Embryonic facial prominence (tissue), 1 donor: Measurements from ENCODE around the gene BCAS1.

Source experiments
- DNase-seq: peaks from one replicate; pipeline ENCODE4 v3.0.0-alpha.2; 2016; ENCODE audit errors: extremely low spot score

The BCAS1 gene

DNA sequence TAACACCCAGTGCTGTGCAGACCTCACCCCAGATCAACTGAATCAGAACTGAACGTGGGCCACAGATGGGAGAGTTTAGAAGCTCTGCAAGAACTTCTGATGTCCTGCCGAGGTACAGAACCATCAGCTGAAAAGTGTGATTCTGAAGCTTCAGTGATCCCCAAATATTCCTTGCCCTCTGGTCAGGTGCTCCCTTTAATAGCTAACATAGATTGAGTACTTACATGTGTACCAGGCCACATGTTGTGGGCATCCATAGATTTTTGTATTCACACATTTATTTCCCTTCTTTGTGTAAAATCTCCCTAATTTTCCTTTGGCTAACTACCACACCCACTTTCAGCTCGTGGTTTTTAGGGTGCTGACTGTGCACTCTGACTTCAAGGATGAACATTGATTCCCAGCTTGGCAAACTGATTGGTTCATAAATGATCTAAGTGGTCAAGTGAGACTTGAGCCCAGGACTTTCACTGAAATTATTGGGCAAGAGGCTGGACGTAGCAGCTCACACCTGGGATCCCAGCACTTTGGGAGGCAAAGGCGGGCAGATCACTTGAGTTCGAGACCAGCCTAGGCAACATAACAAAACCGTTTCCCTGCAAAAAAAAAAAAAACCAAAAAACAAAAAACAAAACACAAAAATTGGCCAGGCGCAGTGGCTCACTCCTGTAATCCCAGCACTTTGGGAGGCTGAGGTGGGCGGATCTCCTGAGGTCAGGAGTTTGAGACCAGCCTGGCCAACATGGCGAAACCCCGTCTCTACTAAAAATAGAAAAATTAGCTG, 162.2 kb downstream of the BCAS1 start:
- no peak for DNase-seq

DNA sequence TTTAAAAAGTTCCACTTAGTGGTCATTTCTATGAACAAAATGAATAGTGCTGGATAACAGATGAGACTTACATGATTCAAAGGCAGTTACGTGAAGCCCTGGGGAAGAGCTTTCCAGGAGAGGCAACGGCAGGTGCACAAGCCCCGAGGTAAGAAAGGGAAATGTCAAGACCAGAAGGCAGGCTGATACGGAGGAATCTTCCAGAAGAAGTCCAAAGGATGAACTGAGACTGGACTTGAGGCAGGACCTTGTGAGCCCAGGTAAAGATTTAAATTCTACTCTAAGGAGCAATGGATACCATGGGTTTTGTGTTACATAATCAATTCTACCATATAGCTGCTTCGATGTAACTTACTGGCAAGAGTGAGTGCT, 164.6 kb downstream of the BCAS1 start:
- DNase-seq = no peak

DNA sequence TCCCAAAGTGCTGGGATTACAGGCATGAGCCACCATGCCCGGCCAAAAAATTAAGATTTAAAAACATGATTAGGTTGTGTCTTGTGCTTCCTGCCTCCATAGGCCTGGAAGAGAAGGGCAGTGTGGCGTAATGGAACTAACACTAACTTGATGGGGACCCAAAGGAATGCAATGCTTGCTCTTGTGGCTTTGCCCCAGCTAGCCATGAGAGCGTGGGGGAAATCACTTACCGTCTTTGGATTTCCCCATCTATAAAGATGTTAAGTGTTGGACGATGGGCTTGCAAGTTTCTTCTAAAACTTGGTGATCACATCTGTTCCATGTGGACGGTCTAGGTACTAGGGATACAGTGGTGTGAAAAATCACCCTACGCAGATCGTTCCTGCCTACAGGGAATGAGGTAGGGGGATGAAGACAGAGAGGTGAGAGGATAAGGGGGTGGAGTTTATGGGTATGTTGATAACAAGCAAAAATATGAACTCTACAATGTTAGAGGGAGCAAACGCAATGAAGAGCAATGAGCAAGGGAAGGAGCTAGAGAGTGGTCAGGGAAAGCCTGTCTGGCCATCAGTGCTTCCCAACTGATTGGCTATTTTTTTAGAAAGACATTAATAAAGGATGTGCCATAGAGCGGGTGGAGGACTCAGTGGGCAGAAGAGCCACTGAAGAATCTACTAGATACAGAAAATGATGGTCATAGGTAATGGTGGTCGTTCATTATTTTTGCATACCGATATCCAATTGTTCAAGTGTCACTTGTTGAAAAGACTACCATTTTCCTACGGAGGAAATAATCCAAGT, 165.2 kb downstream of the BCAS1 start:
- no peak for DNase-seq

DNA sequence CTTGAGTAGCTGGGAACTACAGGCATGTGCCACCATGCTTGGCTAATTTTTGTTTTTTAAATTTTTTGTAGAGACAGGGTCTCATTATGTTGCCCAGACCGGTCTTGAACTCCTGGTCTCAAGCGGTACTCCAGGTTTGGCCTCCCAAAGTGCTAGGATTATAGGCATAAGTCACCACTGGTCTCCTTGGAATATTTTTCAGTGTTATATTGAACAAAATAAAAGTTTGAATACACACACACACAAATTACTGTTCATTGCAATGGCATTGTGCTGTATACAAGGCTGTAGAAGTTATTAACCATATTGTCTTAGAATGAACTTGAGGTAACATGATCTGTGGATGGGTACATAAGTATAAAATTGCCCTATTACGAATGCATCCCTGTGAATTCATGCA, 166.1 kb downstream of the BCAS1 start:
- no peak for DNase-seq

DNA sequence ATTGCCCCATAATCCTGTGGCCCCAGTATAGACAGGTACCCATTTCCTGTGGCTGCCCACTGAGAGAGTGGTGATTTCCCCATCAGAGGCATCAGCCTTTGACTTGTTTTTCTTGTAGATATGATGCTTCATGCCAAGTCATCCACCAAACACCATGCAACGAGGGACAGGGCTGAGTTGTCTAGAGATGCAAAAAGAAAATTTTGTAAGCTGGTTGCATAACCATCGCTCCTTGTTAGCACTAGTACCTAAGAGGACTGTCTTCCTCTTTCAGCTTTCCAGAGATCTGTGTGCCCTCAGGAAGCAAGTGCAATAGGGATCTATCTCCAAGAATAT, 166.8 kb downstream of the BCAS1 start:
- DNase-seq = no peak

DNA sequence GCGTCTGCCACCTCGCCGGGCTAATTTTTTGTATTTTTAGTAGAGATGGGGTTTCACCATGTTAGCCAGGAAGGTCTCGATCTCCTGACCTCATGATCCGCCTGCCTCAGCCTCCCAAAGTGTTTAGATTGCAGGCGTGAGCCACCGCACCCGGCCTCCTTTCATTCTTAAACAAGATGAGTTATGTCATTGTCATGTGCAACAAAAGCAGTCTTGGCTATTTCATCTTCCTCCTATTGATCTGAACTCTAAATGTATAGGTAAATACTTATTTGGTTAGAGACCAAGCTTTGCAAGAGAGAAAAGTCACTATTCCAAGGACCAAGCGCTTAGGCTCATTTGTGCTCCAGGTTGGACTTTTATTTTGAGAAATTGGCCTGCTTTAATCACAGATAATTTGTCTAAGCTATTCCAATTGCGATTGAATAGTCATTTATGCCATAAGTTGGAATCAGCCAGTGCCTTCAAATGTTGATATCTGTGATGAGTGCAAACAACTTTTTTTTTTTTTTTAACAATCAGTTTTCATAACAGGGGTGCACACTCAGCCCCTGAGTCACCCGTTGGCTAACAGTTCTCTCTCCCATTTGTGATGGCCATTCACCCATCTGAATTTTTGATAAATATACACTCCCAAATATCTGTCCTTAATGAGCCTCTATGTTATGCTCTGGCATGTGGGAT, 167.3 kb downstream of the BCAS1 start:
- DNase-seq = no peak

DNA sequence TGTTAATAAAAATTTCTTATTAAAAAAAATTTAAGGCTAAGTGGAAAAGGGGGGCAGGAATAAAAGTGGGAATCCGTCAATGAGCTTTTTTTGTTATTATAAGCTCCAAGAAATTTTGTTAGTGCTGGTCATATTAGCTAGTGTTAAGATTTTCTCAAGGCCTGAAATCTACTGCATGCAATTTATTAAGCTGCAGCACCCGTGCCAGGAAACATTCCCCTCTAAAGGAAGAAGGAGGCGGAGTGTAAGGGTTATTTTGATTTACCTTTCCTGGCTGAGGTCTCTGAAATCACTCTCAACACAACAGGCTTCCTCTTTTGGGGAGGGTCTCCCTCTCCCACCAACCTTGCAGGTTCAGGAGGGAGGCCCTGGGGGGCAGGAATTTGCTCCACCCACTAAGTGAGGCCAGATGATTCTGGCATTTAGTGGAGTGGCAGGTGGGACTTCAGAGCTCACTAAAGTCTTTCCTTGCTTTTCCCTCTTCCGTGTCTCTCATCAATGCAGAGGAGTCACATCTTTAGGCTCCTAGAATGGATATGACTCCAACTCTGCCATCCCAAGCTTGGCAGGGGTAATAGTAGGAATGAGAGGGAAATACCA, 168.8 kb downstream of the BCAS1 start:
- DNase-seq = no peak

DNA sequence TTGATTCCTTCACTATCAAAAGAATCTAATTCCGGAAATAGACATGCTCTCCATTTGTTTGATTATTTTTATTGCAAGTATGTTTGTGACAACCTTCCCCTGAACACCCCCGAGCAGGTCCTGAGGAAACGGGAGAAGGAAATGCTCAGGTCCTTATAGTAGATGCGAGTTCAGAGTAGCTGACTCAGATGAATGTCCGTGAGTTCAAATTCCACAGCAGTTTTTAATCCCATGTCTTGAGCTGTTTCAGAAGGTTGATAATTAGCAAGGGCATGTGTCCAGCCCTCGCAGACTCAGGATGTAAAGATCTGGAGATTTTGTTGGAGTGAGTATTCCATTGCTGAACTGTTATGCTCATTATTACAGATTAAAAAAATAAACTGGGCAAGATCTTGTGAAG, 169.3 kb downstream of the BCAS1 start:
- no peak for DNase-seq

DNA sequence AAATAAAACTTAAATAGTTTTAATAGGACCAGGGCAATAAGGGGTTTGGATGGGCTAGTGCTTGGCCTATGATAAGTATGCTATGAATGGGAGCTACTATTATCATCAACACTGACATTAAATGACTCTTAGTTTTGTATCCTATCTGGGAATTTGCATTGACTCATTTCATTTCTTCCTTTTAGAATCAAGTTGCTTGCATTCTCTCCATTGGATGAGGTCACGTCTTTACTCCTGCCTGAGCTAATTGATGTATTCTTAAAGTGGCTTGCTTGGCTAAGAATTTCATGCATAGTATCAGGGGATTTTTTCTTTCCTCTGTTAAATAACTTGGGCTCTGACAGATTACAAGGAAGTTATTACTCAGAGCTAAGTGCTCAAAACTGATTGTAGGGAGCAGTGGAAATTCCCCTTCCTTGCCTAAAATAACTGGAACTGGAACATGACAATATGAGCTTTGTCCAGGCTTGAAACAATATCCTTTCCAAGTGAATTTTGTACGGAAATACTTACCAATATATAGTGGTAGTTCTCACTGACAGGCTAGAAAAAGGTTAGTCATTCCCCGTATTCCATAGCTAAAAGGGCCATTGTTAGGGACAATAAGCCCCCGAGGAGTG, 169.9 kb downstream of the BCAS1 start:
- DNase-seq = no peak

DNA sequence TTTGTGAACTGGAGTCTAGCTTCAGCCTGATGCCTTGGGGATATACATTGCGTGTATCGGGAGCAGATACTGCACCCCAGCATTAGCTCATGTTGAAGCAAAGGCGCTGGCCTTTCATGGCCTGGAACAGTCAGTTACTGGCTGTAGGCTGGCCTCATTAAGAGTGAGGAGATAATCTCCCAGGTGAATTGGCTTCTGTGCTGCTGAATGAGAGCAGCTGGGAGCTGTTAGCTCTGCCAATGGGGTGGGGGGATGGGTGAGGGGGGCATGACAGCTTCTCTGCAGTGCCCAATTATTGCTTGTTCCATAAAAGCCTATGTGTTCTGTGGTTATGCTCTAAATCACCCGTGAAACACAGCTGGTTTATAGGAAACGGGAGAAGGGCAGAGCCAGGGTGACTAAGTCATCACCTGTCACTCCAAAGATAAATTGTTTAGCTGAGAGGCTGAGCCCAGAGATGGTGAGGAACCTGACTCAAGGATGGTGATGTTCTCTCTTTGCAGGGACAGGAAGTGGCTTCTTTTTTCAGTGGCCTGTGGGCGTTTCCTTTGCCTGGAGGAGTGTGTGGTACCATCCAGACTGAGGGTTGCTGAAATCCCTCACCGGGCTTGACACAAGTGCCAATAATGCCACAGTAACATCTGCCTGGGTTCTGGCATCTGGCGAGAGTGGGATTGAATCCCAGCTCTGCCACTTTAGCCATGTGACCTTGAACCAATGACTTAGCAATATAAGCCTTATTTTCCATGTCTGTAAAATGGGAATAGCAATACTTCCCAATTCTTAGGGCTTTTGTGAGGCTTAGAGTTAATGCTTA, 170.8 kb downstream of the BCAS1 start:
- DNase-seq = no peak

DNA sequence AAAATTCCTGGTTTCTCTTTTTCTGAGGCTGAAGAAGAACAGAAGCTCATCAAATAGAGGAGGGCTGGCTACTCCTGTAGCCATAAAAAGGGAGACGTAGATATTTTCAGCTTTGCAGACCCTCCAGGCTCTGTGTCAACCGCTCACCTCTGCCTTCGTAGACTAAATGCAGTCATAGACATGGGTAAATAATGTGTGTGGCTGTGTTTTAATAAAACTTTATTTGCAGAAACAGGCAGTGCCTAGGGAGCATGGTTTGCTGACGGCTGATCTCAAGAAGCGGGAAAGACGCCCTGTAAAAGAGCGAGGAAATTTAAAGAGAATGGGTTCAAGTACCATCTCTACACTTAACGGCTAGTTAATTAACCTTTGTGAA, 171.8 kb downstream of the BCAS1 start:
- no peak for DNase-seq

DNA sequence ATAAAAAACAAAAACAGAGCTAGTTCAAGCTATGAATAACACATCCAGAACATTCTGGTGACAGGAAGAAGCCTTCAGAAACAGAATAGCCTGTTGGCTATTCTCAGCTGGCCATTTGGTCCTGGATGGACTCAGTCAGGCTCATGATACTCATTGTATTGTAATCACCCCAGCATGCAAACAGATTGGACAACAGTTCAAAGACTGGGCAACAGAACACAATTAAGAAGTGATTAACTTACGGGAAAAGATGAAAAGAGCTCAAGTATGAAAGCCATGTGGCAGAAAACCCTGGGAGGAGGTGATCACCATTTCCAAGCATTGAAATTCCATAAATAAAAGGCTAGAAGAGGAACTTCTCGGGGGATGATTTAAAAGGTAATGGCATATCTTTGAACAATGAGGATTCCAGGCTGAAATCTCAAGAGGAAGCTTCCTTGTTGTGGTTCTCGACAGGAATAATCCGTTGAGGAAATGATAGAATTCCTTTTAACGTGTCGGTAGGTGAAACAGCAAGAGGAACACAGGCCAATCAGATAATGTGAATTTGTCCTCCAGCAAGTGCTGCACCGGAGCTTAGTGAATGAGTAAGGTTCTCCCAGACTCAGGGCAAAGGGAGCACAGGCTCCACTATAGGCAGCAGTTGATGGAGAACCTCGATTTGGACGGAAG, 172.4 kb downstream of the BCAS1 start:
- no peak for DNase-seq

DNA sequence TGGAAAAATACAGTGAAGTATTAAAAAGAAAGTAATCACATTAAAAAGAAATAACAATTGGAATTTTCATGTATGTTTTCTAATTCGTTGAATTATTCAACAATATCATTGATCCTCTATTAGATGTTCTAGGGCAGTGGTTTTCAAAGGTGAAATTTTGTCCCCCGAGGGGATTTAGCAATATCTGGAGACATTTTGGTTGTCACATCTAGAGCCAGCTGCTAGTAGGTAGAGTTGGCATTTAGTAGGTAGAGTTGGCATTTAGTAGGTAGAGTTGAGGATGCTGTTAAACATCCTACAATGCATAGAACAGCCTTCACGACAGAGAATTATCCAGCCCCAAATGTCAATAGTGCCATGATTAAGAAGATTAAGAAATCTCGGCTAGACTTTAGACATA, 173.7 kb downstream of the BCAS1 start:
- no peak for DNase-seq

DNA sequence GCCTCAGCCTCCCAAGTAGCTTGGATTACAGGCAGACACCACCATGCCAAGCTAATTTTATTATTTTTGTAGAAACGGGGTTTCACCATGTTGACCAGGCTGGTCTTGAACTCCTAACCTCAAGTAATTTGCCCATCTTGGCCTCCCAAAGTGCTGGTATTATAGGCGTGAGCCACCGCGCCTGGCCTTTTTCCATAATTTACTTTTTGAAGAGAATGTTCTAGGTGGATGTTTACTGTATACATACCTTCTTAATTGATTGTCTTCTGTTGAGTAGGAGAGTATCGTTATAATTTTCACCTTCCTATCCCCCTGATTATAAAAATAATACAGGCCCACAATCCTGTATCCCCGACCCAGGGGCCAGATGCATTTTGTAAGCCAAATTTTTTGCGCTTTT, 174.4 kb downstream of the BCAS1 start:
- no peak for DNase-seq

DNA sequence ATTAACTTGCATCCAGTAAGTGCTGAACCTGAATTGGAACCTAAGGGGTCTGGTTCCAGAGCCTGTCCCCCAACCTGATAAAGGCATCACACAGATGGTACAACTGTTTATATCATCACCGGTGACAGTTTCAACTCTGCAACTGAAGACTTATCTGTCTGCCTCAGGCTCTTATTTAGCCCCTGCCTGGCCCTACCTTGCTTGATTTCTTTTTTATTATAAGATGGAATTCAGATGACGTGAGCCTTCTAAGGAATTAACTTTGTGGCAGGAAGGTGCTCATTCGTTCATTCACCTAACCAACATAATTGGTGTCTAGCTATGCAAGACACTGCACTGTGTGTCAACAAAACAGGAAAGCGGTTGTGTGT, 175.0 kb downstream of the BCAS1 start:
- no peak for DNase-seq

DNA sequence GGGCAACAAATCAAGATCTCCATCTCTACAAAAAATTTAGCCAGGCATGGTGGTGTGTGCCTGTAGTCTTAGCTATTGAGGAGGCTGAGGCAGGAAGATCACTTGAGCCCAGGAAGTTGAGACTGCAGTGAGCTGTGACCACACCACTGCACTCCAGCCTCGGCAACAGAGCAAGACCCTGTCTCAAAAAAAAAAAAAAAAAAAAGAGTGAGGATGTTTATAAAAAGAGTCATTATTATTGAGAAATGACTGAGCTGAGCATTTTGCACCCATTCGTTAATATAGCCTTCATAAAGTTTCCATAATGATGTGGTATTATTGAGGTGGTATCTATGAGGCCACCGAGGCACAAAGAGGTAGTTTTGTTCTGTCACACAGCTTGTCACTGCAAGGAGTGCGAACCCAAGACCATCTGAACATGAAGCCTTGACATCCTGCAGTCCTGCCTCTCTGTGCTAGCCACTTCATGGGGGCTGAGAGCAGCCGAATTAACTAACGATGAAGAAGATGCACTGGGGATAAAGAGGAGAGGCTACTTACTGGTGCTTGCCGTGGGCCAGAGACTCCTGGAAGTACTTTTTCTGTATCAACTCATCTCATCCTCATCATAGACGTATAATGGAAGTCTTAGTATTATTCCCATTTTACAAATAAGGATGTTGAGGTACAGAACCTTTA, 175.5 kb downstream of the BCAS1 start:
- DNase-seq = no peak
